GM20431 (cell line): ENCODE data around the gene ERBB3.

Experiments
- in situ Hi-C: fragments of 300-500 bp; cut with MseI, MboI; formaldehyde crosslinking; loops from one replicate; pipeline ENCODE4 v1.15.0; 2020; ENCODE audit warnings: low sequenced_read_pairs; ENCODE audit not compliant: unreplicated experiment

ERBB3 gene

DNA sequence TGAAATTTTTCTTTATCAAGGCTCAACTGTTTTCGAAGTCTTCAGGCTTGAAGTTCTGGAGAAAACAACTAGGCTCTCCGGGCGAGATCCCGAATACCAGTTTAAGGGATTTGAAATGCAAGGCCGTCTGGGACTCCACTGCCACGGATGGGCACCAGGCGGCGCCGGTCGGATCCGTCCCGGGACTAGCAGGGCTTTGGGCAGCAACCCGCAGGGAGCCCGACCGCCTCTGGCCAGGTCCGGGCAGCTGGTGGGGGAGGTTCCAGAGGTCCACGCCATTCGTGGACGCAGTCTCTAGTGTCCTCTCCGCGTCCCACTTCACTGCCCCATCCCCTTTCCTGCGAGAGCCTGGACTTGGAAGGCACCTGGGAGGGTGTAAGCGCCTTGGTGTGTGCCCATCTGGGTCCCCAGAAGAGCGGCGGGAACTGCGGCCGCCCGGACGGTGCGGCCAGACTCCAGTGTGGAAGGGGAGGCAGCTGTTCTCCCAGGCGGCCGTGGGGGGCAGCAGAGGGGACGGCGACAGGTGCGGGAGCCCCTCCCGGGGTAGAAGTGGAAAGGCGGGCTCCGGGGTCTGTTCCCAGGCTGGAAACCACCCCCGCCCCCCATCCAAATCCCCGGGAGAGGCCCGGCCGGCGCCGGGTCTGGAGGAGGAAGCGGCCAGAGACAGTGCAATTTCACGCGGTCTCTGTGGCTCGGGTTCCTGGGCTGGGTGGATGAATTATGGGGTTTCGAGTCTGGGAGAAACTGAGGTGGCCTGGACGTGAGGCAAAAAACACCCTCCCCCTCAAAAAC is 838 bp upstream of the ERBB3 start:
- in situ Hi-C loops = no loop called here

DNA sequence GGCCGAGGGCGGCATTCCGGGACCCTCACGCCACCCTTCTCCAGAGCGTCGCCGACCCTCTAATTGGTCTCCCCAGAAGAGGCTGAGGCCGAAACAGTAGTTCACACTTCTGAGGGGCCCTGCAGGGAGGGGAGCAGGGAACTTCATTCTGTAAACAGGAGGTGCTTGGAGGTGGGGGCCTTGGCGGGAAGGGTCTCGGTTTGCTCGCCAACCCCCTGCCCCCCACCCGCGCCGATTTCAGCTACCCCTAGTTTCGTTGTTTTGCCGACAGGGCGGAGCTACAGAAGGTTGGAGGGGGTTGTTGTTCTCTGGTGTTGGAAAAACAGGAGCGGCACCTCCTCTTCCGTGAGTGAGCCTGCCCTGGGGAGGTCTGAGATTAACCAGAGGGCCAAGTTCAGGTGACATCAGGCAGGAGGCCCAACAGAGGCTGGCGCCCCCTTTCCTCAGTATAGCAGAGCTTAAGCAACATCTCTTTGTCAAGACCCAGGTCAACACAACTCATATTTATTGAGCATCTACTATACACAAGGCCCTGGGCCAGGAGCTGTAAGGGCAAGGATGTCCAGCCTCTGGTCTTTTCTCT is 682 bp downstream of the ERBB3 start:
- in situ Hi-C loops = no loop called here

DNA sequence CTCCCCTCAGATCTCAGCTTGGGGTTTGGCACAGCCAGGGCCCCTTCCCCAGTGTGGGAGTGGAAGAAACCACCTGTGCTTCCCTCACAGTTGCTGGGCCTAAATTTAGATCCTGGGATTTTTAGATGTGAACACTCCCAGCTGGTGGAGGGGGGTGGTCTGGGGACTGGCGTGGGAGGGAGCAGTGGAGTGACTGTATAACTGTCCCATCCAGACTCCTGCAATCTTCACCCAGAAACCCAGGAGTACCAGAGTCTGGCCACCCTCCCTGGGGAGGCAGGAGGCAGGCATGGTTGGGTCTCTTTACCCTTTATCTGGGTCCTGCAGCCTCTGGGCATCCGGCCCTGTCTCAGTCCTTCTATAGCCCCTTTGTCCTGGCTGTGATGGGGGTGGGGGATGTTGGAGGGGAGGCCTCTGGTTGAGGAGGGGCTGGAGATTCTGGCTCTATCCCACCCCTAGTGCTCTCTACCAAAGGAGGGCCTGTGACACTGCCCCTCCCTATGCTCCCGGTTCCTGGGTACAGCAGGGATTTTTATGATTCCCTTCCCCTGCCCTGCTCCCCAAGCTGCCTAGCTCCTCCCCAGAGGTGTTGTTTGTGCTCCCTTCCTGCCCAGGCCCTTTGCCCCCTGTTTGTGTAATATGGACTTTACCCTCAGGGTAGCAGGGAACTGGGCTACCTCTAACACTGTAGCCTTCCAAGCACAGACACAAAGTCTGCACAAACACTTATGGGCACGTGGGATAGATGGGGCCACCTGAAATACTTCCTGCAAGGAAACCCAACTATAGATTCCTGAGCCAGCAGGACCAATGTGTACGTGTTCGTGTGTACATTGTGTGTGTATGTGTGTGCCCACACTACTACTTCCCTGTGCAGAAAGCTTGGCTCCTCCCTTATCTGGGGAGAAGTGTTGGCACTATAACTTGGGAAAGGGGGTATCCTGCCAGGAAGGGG is 1.7 kb downstream of the ERBB3 start:
- in situ Hi-C loops = no loop called here

DNA sequence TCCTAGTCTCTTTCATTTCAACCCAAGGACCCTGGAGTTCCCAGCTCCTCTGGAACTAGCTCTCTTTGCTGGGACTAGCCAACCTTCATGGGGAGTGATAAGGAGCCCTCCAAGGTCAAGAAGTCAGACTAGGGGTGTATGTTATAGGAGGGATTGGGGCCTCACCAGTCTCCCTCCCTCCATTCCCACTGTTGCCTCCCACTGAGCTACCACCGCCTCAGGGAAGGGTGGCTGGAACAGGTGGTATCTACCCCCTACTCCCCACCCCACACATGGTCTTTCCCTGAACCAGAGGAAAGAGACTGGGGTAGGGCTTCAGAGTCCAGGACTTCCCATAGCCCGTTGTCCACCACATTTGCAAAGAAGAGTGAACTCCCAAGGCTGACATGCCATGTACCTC is 2.4 kb downstream of the ERBB3 start:
- in situ Hi-C loops = no loop called here

DNA sequence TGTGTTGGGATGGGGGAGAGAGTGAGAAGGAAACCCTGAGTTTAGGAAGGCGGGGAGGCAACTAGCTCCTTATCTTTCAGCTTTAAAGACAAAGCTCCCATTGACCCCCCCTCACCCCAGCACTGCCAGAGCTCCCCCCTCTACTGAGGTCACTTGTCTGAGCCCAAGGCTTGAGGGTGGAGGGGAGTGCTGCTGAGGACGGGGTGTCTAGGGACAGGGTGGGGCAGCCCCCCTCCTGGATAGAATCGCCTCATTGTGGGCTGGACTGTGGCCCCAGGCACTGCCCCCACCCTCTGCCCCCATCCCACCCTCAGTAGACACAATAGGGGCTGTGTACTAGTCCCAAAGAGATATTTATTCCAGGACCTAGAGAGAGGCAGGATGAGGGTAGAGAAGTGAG is 3.0 kb downstream of the ERBB3 start:
- in situ Hi-C loops = no loop called here

DNA sequence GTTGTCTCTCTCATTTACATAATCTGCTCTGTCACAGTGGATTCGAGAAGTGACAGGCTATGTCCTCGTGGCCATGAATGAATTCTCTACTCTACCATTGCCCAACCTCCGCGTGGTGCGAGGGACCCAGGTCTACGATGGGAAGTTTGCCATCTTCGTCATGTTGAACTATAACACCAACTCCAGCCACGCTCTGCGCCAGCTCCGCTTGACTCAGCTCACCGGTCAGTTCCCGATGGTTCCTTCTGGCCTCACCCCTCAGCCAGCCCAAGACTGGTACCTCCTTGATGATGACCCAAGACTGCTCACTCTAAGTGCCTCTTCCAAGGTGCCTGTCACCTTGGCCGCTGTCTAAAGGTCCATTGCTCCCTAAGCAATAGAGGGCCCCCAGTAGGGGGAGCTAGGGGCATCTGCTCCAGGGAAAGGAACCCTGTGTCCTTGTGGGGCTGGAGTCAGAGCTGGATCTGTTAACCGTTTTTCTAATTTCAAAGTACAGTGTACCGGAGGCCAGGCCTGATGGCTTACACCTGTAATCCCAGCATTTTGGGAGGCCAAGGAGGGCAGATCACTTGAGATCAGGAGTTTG is 5.1 kb downstream of the ERBB3 start:
- in situ Hi-C loops = no loop called here

DNA sequence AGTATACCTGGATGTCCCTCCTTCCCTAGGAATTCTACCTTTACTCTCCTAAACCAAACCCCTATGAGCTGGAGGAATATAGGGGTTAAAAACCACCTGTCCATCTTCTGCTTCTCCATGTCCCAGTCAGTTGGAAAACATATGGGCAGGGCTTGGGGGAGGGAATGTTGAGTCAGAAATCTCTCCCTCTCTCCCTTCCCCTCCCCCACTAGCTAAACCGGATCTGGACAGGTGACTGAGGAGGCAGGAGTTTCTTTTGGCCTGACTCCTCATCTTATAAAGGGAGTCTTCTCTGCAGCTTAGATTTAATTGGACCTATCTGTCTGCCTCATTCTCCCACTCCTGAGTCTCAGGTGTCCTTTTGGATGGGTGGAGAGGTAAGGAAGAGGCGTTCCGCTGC is 6.1 kb downstream of the ERBB3 start:
- in situ Hi-C loops = no loop called here

DNA sequence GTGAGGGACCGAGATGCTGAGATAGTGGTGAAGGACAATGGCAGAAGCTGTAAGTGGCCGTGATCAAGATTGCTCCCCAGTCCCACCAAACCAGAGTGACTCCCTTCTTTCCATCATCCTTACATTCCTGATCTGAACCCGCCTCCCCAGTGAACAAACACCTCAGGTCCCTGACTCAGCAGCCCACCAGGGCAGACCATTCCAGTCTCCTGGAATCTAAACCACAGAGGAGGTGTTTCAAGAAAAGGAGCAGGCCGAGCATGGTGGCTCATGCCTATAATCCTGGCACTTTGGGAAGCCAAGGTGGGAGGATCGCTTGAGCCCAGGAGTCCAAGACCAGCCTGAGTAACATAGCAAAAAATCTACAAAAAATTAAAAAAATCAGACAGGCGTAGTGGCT is 6.6 kb downstream of the ERBB3 start:
- in situ Hi-C loops = no loop called here

DNA sequence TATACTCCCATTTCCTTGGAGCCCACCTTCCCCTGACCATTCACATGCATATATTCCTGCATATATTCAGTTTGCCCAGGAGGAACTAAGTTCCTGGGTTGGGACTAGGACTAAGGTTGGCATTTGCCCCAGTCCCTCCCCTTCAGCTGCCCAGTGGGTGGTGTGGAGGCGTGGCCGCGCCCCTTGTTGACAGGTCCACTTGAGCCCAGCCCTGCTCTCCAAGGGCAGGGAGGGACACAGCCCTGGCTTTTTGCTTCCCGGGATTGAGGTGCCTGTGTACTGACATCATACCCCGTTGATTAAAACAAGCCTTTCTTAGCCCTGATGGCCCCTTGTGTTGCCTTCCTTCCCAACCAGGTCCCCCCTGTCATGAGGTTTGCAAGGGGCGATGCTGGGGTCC is 7.3 kb downstream of the ERBB3 start:
- in situ Hi-C loops = no loop called here

DNA sequence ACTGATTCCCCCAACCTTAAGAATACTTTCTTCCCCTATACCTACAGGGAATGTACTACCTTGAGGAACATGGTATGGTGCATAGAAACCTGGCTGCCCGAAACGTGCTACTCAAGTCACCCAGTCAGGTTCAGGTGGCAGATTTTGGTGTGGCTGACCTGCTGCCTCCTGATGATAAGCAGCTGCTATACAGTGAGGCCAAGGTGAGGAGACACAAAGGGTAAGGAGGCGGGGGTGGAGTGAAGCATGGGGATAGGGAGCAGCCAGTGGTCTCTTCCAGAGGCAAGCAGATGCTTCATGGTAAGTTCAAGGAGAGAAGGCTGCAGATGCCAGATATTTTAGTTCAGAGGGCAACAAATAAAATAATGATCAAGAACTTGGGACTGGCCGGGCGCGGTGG is 17.8 kb downstream of the ERBB3 start:
- in situ Hi-C loops = no loop called here

DNA sequence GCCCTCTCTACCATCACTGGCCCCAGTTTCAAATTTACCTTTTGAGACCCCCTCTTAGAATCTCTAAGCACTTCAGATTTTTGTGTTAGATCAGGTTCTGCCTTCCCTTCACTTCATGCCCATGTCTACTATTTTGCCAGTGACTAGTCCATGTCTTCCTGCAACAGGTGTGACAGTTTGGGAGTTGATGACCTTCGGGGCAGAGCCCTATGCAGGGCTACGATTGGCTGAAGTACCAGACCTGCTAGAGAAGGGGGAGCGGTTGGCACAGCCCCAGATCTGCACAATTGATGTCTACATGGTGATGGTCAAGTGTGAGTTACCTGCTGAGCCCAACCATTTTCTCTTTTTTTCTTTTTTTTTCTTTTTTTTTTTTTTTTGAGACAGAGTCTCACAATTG is 18.6 kb downstream of the ERBB3 start:
- in situ Hi-C loops = no loop called here

DNA sequence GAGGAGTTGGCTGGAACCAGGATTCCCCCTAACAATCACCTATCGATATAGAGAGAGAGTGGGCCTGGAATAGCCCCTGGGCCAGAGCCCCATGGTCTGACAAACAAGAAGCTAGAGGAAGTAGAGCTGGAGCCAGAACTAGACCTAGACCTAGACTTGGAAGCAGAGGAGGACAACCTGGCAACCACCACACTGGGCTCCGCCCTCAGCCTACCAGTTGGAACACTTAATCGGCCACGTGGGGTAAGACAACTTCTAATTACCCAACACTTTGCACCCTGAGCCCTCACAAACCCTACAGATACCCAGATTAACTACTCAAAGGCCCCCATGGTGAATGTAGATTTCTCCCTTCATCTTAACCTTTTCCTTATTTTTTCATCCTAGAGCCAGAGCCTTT is 19.8 kb downstream of the ERBB3 start:
- in situ Hi-C loops = no loop called here

DNA sequence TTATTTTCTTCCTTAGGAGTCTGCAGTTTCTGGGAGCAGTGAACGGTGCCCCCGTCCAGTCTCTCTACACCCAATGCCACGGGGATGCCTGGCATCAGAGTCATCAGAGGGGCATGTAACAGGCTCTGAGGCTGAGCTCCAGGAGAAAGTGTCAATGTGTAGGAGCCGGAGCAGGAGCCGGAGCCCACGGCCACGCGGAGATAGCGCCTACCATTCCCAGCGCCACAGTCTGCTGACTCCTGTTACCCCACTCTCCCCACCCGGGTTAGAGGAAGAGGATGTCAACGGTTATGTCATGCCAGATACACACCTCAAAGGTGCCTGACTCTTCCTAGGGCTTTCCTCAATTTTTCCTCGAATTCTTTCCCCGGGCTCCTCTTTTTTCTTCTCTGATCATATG is 21.1 kb downstream of the ERBB3 start:
- in situ Hi-C loops = no loop called here

DNA sequence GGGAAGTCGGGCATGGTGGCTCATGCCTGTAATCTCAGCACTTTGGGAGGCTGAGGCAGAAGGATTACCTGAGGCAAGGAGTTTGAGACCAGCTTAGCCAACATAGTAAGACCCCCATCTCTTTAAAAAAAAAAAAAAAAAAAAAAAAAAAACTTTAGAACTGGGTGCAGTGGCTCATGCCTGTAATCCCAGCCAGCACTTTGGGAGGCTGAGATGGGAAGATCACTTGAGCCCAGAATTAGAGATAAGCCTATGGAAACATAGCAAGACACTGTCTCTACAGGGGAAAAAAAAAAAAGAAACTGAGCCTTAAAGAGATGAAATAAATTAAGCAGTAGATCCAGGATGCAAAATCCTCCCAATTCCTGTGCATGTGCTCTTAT is 22.7 kb downstream of the ERBB3 start:
- in situ Hi-C loops = no loop called here

DNA sequence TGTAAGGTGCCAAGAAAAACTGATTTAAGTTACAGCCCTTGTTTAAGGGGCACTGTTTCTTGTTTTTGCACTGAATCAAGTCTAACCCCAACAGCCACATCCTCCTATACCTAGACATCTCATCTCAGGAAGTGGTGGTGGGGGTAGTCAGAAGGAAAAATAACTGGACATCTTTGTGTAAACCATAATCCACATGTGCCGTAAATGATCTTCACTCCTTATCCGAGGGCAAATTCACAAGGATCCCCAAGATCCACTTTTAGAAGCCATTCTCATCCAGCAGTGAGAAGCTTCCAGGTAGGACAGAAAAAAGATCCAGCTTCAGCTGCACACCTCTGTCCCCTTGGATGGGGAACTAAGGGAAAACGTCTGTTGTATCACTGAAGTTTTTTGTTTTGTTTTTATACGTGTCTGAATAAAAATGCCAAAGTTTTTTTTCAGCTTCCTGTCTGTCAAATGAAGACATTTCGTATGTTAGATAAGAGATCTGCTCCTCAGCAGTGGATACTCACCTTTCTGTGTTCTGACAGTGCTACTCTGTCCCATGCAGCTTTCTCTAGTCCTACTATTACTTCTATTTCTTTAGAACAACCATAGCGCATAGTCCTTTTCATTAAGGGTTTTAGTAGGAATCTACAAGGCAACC is 23.2 kb downstream of the ERBB3 start:
- in situ Hi-C loops = no loop called here

DNA sequence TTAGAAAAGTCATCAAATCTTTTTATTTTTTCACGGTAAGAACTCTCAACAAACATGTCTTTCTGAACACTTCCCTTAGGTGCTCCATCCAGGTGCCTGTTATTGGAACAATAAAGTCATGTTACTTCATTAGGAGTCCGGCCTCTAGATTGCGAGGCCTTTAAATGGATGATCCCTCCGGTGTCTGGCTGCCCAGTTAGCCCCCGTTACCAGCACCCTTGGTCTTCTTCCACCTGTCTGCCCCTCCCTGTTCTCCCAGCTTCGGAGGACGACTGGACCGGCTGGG is 23.8 kb downstream of the ERBB3 start:
- in situ Hi-C loops = no loop called here

DNA sequence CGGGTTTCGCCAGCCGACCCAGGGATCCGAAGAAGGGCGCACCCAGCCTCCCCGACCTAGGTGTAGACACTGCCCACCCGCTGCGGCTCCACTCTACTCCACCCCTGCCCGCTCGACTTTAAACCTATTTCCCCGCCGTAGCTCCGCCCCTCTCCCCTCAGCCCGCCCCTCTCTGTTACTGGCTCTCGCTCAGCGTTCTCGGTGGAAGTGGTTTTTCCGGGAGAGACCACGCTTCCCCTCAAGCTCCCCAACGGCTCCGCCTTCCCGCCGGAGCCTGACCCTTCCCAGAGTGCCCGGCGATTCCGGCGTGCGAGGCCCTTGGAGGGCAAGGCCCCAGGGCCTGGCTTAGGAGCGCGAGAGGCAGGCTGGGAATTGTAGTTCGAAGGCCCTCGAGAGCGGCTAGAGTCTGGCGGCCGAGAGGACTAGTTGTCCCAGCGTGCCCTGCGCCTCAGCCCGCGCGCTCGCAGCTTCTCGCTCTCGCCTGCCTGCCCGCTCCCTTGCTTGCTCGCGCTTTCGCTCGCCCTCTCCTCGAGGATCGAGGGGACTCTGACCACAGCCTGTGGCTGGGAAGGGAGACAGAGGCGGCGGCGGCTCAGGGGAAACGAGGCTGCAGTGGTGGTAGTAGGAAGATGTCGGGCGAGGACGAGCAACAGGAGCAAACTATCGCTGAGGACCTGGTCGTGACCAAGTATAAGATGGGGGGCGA is 24.3 kb downstream of the ERBB3 start, which contains the start of gene PA2G4:
TSS of gene PA2G4 (plus strand) at position 451 of the 706 bp plus-strand sequence. CDS start at position 630, 179 bp downstream.
- in situ Hi-C loops = no loop called here

DNA sequence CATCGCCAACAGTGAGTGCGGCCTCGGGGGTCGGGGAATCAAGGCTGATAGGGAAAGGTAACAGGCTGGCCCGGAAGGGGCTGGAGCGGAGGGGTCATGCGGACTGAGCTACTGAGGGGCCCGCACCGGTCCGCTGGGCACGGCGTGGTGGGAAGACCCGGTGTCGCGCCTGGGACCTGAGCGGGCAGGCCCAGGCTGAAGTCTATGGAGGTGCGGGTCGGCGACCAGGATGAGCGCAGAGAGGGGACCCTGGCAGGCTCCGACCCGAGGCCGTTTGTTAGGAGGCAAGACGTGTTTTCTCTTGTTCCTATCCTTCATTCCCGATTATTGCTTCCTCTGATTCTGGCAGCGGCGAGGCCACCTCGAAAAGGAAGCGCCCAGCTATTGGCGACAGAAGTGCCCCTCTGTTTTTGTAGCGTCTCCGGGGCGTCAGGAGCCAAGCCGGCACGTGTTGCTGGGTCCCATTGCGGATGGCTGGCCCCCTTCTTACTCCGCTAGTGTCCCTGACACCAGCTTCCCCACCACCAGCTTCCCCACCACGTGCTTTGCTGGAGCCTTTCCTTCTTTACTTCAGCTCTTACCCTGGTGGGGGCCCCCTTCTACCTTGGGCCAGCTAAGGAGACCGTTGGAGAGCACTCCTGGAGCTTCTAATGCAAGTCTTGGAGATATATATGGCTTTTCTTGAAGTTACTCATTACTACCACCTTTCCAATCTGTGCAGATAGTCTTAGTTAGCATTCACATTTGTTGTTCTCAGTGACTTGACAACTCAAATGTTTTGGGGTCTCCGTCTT is 25.0 kb downstream of the ERBB3 start:
- in situ Hi-C loops = no loop called here

DNA sequence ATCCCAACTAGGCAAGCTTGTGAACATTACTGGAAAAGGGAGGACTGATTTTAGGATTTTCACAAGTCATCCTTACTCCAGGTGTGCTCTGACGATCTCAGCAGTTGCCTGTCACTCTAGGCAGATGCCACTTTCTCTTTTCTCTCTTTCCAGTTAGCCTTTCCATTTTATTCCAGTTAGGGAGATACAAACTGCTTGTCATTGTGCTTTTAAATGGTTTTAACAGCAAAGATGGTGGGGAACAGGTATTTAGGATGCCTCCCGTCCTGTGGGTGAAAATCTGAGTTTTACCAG is 25.6 kb downstream of the ERBB3 start:
- in situ Hi-C loops = no loop called here
